ENCODE measurements around the gene UMAD1.

- TF ChIP-seq CTCF (IDR thresholded peaks at IDR 0.05) (no peak), POLR2A (IDR thresholded peaks at IDR 0.05) (no peak)
These were observed 80.4 kb downstream of the UMAD1 start for GRCh38 chr7:7720750-7721621.
